IPS-18c (cell line): ENCODE data around the gene ASTL.
A peak's percentile ranks its signal among the peaks of the same experiment; 100 is the strongest.

ENCODE experiments used
- H3K4me3 ChIP-seq: 2 replicates; pipeline ENCODE4 v1.7.0; 2013; ENCODE audit warnings: low read depth, mild to moderate bottlenecking, low read length, moderate library complexity; ENCODE audit not compliant: insufficient read depth
- H3K9me3 ChIP-seq: one replicate; pipeline ENCODE4 v1.6.1; 2013; ENCODE audit warnings: mild to moderate bottlenecking, low read length, moderate library complexity; ENCODE audit not compliant: control insufficient read depth, insufficient read depth

The ASTL gene

GRCh38 chr2:96138179-96139145, at the start of gene ASTL:
Gene ASTL, minus strand, starts transcription at chr2:96138502. Its CDS starts 66 bp downstream, at chr2:96138436.
- Histone ChIP-seq H3K9me3 (no peaks in the 10 kb centered on the region), H3K4me3 (peak within 1 kb of the TSS; percentile 3; the same call in 1 of the 2 replicates)

DNA sequence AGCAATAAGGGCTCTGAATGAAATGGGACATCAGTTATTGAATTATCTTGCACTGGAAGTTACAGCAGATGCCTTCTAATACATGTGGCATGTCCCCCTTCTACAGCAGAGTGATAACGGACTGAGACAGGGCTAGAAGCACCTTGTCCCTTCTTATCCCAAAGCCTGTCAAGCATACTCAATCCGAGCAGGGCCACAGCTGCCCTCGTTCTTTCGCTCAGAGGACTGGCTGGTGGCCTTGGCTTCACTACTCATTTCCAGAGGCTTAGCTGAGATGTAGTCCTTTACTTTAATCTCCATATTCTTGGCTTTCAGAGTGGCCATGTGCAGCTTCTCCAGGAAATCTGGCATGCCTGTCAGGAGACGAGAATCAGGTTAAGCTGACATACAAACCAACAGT, 48.3 kb upstream of the ASTL start:
- Histone ChIP-seq H3K9me3 (no peaks in the 10 kb centered on the region), H3K4me3 (no peak overlapping the region)

DNA sequence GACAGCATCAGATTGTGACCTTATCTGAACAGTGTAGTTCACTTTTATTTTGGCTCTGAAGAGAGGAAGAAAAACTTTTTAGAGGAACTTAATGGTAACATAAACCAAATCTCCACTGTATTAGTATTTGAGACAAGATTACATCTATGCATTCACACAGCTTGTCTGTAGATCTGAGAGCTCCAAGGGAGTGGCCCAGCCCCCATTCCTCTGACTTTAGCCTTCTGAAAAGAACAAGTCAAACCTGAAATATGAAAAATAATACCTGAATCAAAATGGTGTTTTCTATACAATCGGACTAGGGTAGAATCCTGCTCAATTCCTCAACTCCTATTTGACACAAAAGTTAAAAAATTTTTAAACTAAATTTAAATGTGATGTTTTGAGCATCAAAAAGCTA, 47.2 kb upstream of the ASTL start:
- H3K9me3 ChIP-seq = no peaks in the 10 kb centered on the region
- H3K4me3 ChIP-seq = no peak overlapping the region

GRCh38 chr2:96184989-96185388, 46.7 kb upstream of the ASTL start:
- H3K9me3 ChIP-seq = no peaks in the 10 kb centered on the region
- H3K4me3 ChIP-seq = no peak overlapping the region

- Histone ChIP-seq H3K9me3 (no peaks in the 10 kb centered on the region), H3K4me3 (no peak overlapping the region)
Observed at GRCh38 chr2:96184188-96184587, 45.9 kb upstream of the ASTL start.

DNA sequence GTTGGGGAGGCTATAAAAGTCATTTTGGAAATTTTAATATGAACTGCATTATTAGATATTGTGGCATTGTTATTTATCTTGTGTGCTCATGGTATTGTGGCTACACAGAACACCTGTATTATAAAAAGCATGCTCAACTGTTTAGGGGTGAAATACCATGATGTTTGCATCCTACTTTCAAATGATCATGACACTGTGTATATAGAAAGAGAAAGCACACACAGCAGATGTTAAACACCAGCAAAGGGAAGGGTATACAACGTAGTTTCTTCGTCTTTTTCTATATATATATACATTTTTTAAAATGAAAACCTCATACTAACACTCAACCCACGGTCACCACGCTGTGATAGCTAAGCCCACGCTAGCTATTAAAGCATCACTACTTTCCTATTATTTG, 43.2 kb upstream of the ASTL start:
- no peaks in the 10 kb centered on the region for H3K9me3 ChIP-seq
- no peak overlapping the region for H3K4me3 ChIP-seq

GRCh38 chr2:96180521-96180920, 42.2 kb upstream of the ASTL start:
- Histone ChIP-seq H3K9me3 (no peaks in the 10 kb centered on the region), H3K4me3 (no peak overlapping the region)

GRCh38 chr2:96180002-96180401, 41.7 kb upstream of the ASTL start:
- Histone ChIP-seq H3K9me3 (no peaks in the 10 kb centered on the region), H3K4me3 (no peak overlapping the region)

- no peaks in the 10 kb centered on the region for H3K9me3 ChIP-seq
Observed at GRCh38 chr2:96176661-96177060, 38.4 kb upstream of the ASTL start.

GRCh38 chr2:96175951-96176350, 37.6 kb upstream of the ASTL start:
- Histone ChIP-seq H3K4me3 (no peak overlapping the region), H3K9me3 (no peaks in the 10 kb centered on the region)

More at GRCh38 chr2:96176661-96177060, 38.4 kb upstream of the ASTL start:
- H3K4me3 ChIP-seq = no peak overlapping the region

DNA sequence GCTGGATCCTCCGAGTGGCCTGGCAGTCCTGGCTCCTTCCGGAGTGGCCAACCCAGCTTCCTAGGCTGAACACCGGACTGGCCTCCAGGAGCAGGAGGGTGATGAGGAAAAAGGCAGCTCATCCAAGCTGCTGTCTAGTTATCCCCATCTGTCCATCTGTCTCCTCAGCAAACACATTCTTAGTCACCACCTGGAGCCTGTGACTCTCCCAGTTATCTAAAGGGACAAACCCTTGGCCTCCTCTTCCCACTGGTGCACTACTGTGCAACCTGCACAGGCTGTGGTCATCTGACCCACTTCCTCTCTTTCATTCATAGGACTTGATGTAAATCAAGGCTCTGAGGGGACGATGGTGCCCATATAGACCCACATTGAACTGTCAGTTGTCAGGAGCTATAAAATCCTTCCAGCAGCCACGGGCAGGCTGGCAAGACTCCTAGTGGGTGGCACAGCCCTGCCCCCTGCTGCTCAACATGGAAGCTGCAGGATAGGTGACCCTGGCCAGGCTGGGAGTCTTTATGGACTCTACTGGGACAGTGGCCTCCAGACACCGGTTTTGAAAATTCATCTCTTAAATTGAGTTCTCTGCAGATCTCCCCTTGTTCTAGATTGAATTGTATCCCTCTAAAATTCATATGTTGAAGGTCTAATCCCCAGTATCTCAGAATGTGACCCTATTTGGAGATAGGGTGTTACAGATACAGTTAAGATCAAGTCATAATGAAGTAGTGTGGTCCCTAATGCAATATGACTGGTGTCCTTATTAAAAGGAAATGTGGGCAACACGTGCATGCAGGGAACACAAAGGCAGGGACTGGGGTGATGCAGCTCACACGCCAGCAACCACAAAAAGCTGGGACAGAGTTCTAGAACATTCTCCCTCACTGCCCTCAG, 36.2 kb upstream of the ASTL start:
- Histone ChIP-seq H3K9me3 (no peaks in the 10 kb centered on the region), H3K4me3 (no peak overlapping the region)

- no peak overlapping the region for H3K4me3 ChIP-seq
- H3K9me3 ChIP-seq = no peaks in the 10 kb centered on the region
Observed at GRCh38 chr2:96171831-96172230, 33.5 kb upstream of the ASTL start.

DNA sequence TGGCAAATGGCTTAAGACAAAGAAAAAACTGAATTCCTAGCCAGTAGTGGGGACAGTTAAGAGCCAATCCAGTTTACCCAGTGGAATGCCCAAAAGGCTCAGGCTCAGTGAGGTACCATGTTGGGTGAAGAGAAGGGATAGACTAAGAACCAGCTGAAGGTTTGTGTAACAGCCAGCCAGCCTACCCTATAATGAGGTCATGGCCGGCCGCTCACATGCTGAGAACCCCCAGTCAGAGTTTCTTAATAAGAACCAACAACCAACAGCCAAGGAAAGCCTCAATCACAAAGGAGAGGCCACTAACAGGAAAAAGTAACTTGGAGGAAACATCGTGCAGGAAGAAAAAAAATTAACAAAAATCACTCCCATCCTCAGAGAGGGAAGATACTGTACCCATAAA, 32.3 kb upstream of the ASTL start:
- no peak overlapping the region for H3K4me3 ChIP-seq

GRCh38 chr2:96169868-96170507, 31.7 kb upstream of the ASTL start:
- Histone ChIP-seq H3K4me3 (no peak overlapping the region), H3K9me3 (no peaks in the 10 kb centered on the region)

More for the DNA sequence above, 32.3 kb upstream of the ASTL start:
- H3K9me3 ChIP-seq = no peaks in the 10 kb centered on the region

- Histone ChIP-seq H3K4me3 (no peak overlapping the region), H3K9me3 (no peaks in the 10 kb centered on the region)
Observed at GRCh38 chr2:96167407-96168013, 29.2 kb upstream of the ASTL start.

- no peak overlapping the region for H3K4me3 ChIP-seq
- no peaks in the 10 kb centered on the region for H3K9me3 ChIP-seq
Observed at GRCh38 chr2:96164459-96165184, 26.3 kb upstream of the ASTL start.
